GM12874 (cell line): ENCODE measurements around the gene PARP11.

Experiments
- TF ChIP-seq, protein P1 (sequence below): IDR thresholded peaks from 2 replicates; pipeline ENCODE4 v1.5.1; 2011; ENCODE audit warnings: low read depth, mild to moderate bottlenecking, control low read depth, low read length, moderate library complexity; ENCODE audit not compliant: insufficient read depth

PARP11 gene

DNA sequence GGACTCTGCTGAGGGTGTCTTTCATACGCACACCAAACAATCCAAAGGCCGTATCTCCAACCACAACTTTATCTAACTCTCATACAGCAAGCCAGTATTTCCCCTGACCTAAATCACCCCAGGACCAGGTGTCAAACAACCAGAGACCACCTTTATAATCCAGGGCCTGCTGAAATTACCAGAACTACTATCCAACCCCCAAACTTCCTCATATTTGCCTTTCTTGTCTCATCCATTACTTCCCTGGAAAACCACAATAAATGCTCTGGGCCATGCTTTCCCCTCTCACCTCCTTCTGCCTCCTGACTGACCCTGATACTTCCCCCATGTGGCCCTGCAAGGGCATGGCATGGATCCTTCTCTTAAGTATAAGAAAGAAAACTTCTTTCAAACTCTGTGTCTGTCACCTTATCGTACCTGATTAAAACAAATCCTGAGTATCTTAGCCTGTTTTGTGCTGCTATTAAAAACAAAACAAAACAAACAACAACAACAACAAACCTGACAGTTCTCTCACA, 75.6 kb downstream of the PARP11 start:
- TF ChIP-seq, protein P1, sequence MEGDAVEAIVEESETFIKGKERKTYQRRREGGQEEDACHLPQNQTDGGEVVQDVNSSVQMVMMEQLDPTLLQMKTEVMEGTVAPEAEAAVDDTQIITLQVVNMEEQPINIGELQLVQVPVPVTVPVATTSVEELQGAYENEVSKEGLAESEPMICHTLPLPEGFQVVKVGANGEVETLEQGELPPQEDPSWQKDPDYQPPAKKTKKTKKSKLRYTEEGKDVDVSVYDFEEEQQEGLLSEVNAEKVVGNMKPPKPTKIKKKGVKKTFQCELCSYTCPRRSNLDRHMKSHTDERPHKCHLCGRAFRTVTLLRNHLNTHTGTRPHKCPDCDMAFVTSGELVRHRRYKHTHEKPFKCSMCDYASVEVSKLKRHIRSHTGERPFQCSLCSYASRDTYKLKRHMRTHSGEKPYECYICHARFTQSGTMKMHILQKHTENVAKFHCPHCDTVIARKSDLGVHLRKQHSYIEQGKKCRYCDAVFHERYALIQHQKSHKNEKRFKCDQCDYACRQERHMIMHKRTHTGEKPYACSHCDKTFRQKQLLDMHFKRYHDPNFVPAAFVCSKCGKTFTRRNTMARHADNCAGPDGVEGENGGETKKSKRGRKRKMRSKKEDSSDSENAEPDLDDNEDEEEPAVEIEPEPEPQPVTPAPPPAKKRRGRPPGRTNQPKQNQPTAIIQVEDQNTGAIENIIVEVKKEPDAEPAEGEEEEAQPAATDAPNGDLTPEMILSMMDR = no peak

DNA sequence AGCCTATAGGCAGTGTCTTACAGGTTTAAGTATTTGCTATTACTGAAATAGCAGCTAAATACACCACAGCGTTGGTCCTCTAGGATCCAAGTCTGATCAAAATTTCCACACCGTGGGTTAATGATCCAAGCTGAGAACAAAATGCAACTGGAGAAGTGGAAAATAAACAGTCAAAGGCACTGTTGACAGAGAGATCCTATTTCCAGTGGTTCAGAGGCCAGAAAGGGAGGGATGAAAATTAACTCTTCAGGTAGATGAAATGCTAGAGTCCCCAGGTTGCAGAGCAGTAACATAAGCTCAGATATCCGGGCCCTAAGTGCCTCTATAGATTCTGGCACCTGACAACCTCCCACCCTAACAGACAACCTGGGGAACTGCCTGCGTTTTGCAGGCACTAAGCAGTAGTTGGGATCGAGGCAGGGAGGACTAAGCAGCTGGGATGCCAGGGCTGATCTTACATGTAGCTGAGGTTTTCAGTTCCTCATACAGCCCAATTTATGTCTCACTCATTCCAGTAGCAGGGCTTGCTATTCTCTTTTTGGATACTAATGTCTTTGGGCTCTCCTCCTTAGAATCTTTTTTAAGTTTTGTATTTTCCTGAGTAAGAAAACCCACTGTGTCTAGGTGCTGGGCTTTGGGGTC, 77.6 kb downstream of the PARP11 start:
- TF ChIP-seq, protein P1 = no peak

DNA sequence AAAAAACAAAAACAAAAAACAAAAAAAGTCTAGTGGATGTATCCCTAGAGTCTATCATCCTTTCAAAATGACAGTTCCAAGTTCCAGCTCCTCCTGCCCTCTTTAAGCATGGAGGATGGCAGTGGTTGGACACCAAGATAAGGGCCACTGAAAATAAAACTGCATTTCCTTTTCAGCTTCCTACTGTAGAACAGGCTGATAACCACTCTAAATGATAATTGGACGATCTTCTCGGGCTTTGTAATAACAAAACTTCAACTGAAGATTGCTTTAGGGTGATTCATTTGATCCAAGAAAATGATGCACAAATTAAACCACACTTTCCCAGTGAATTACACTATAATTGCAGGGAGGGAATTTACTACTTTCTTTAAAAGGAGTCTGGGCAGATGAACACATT, 78.1 kb downstream of the PARP11 start:
- TF ChIP-seq, protein P1 = no peak

DNA sequence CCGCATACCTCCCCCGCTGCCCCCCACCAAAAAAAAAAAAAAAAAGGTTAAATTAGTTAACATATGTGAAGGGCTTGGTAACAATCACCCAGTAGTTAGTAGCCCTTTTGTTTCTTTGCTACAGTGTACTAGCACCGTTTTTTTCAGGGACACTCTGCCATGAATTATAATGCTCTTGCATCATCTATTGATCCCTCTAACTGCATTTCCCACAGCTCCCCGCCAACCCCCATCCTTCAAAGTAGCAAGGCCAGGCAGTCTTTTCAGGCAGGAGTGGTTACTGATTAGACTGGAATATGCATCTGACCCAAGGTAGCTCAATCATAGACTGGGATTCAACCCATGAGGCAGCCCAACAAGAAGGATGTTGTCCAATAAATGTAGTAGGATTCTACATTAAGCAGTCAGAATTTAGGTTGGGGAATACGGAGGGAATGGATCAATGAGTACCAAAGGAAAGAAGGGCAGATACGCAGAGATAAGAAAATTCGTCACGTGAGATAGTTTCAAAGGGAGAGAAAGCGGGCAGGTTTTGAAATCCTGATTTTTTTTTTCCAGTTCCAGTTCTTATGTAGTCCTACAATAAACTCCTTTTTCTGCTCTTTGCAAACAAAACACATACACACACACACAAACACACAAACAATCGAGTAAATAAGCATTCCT, 80.4 kb downstream of the PARP11 start:
- TF ChIP-seq, protein P1 = no peak

DNA sequence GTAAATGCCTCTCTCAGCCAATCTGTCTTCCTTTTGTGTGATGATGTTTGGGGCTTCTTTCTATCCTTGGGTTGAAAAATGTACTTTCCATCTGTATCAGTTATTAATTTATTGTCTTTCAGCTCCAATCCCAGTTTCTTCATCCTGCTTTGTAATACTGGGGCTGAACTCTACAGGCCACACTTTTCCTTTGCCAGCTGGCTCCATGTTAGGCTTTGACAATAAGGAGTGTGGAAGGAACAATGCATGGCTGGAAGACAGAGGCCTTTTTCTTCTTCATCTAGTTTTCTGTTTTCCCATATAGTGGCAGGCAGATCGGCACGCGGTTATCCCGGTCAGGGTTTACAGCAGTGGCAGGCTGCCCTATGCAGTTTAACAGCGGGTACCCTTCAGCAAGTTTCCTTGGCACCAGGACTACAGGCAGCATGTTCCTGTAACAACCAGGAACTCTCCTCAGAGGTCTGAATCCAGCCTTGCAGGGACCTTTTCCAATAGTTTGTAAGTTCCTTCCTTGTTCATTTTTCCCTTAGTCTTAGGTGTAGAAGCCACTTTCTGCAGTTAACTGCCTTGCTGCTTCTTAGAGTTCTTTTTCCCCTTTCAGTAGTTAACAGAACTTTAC, 81.8 kb downstream of the PARP11 start:
- TF ChIP-seq, protein P1 = no peak

DNA sequence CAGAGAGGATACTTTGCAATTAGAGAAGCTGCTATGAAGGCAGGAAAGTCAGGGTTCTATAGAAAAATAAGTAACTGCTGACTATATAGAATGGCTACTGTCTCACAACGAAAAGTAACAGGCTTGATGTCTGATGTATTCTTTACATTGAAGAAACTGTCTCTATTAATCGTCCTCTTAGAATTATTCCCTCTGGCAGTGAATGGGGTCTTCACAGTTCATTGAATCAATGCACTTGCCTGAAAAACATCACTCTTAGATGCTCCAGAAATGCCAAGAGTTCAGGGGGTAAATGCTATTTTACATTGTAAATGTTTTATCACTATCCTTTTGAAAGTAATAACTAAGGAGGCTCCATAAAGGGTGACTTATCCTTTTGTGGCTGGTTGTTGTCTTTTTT, 82.6 kb downstream of the PARP11 start:
- TF ChIP-seq, protein P1 = no peak

DNA sequence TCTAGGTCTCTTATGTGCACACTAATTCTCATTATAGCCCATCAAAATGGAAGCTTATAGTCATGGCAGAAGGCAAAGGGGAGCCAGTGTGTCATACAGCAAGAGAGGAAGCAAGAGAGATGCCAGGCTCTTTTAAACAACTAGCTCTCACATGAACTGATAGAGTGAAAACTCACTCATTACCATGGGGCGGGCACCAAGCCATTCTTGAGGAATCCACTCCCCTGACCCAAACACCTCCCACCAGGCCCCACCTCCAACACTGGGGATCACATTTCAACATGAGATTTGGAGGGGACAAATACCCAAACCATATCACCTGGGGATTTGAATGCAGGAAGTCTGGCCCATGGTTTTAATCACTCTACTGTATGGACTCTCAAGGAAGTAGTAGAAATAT, 83.4 kb downstream of the PARP11 start:
- TF ChIP-seq, protein P1 = no peak
